PC-3 (cell line): Measurements from ENCODE around the gene ALX4.

Experiments
- CTCF ChIP-seq: fragments of 300-600 bp; sonication (generic); conservative IDR thresholded peaks from 2 replicates; pipeline ENCODE4 v1.5.1; 2017; ENCODE audit warnings: antibody characterized with exemption, low read depth, mild to moderate bottlenecking, low read length
- EZH2 ChIP-seq: fragments of 300-600 bp; sonication (generic); IDR thresholded peaks from one replicate; pipeline ENCODE4 v1.6.1; 2017; ENCODE audit warnings: antibody characterized with exemption, mild to moderate bottlenecking, low read length; ENCODE audit not compliant: unreplicated experiment

GRCh38 chr11:44322243-44322642, 12.3 kb upstream of the ALX4 start:
- no peak for TF ChIP-seq CTCF
- no peak for TF ChIP-seq EZH2
